ENCODE measurements around the gene GRID1.

GRCh38 chr10:86371691-86372090 is 5.1 kb upstream of the GRID1 start:
- TF ChIP-seq CTCF (IDR thresholded peaks at IDR 0.05) (no peak), POLR2A (IDR thresholded peaks at IDR 0.05) (no peak)

All from thyroid gland (tissue), 4 donors.